Mesendoderm (in vitro differentiated cells): ENCODE results near the gene RPL10.

Source experiments
- DNase-seq: peaks from one replicate; pipeline ENCODE4 v3.0.0; 2013
- H2AK5ac ChIP-seq: 2 replicates; pipeline ENCODE4 v1.6.1; 2013; ENCODE audit warnings: low read length, inconsistent platforms
- H2BK120ac ChIP-seq: 2 replicates; pipeline ENCODE4 v1.6.1; 2013; ENCODE audit warnings: low read depth, mild to moderate bottlenecking, low read length, moderate library complexity, mixed read lengths
- H2BK15ac ChIP-seq: replicated peaks from 2 replicates; pipeline ENCODE4 v1.6.1; 2013; ENCODE audit warnings: low read depth, mild to moderate bottlenecking, moderate library complexity
- H2BK5ac ChIP-seq: 2 replicates; pipeline ENCODE4 v1.6.1; 2013; ENCODE audit warnings: low read length, inconsistent platforms
- H3K18ac ChIP-seq: 2 replicates; pipeline ENCODE4 v1.6.1; 2013; ENCODE audit warnings: mild to moderate bottlenecking, low read length, mixed read lengths
- H3K23ac ChIP-seq: one replicate; pipeline ENCODE4 v1.6.1; 2013; ENCODE audit warnings: low read length
- H3K27ac ChIP-seq: 2 replicates; pipeline ENCODE4 v1.5.1; 2013; ENCODE audit warnings: low read depth, mild to moderate bottlenecking, inconsistent platforms, low read length, moderate library complexity
- H3K27me3 ChIP-seq: 2 replicates; pipeline ENCODE4 v1.6.1; 2013; ENCODE audit warnings: low read length, control low read depth, mild to moderate bottlenecking, inconsistent platforms; ENCODE audit not compliant: insufficient read depth, poor library complexity
- H3K36me3 ChIP-seq: 2 replicates; pipeline ENCODE4 v1.6.1; 2013; ENCODE audit warnings: low read length, inconsistent platforms; ENCODE audit not compliant: control insufficient read depth, insufficient read depth
- H3K4ac ChIP-seq: one replicate; pipeline ENCODE4 v1.6.1; 2013; ENCODE audit warnings: low read depth, mild to moderate bottlenecking, low read length, moderate library complexity
- H3K4me1 ChIP-seq: 2 replicates; pipeline ENCODE4 v1.6.1; 2013; ENCODE audit warnings: low read depth, low read length, inconsistent platforms; ENCODE audit not compliant: control insufficient read depth
- H3K4me2 ChIP-seq: 2 replicates; pipeline ENCODE4 v1.6.1; 2013; ENCODE audit warnings: low read length
- H3K4me3 ChIP-seq: 2 replicates; pipeline ENCODE4 v1.5.1; 2013; ENCODE audit warnings: mild to moderate bottlenecking, low read length
- H3K56ac ChIP-seq: one replicate; pipeline ENCODE4 v1.6.1; 2013; ENCODE audit warnings: low read length
- H3K79me1 ChIP-seq: 2 replicates; pipeline ENCODE4 v1.6.1; 2013; ENCODE audit warnings: low read length, inconsistent platforms
- H3K79me2 ChIP-seq: 2 replicates; pipeline ENCODE4 v1.6.1; 2013; ENCODE audit warnings: mild to moderate bottlenecking, low read length; ENCODE audit not compliant: control insufficient read depth, insufficient read depth
- H3K9ac ChIP-seq: 2 replicates; pipeline ENCODE4 v1.6.1; 2013; ENCODE audit warnings: low read length, inconsistent platforms
- H4K5ac ChIP-seq: one replicate; pipeline ENCODE4 v1.6.1; 2013; ENCODE audit warnings: low read length
- H4K8ac ChIP-seq: one replicate; pipeline ENCODE4 v1.6.1; 2013; ENCODE audit warnings: low read depth, mild to moderate bottlenecking, control low read depth, low read length, moderate library complexity
- WGBS: extraction: QIAGEN DNeasy Blood & Tissue Kit; methylation state at CpG from one replicate; pipeline ENCODE4 v1.1.7; 2013; ENCODE audit warnings: low lambda C conversion rate, missing lambda C conversion rate; ENCODE audit not compliant: insufficient coverage; ENCODE audit errors: extremely low coverage; 5-methylcytosine and 5-hydroxymethylcytosine counted together

The RPL10 gene

GRCh38 chrX:154411981-154412340 is 13.8 kb downstream of the RPL10 start:
- Histone ChIP-seq H3K27me3 (no peaks in the 10 kb centered on the region), H3K36me3 (no peaks in the 10 kb centered on the region), H2AK5ac (no peak overlapping the region), H3K79me2 (no peaks in the 10 kb centered on the region), H3K79me1 (no peaks in the 10 kb centered on the region), H3K4me2 (peak overlapping the region; percentile 20), H2BK5ac (no peak overlapping the region), H4K5ac (no peak overlapping the region), H3K4me3 (peak overlapping the region; percentile 65), H3K56ac (peak overlapping the region; percentile 93), H3K18ac (no peak overlapping the region), H2BK120ac (no peak overlapping the region), H4K8ac (no peak overlapping the region), H3K9ac (peak overlapping the region; percentile 82), H3K23ac (no peak overlapping the region), H3K27ac (peak overlapping the region; percentile 68), H3K4ac (peak overlapping the region; percentile 75), H3K4me1 (no peaks in the 10 kb centered on the region), H2BK15ac (no peak overlapping the region)
- WGBS: no CpG with 5 or more reads among the region's 29 CpGs
- DNase-seq: peak; percentile 67

DNA sequence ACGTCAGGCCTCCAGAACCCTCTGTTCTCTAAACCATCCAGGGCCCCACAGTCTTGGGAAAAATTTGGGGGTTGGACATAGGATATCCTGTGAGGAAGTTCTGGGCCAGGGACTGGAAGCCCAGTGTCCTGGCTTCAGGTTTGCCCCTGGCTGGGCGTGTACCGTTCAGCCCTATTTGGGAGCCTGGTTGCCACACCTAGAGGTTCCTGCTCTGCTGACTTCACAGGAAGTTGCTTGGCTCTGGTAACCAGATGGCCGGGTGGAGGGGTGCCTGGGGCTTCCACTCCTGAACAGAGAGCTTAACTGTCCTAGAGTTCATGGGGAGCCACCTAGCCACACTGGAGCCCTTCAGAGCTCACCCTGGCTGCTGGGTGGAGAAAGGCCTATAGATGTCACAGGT is 14.3 kb downstream of the RPL10 start:
- H3K4me2 ChIP-seq: no peak overlapping the region
- no peak overlapping the region for H2BK15ac ChIP-seq
- H3K9ac ChIP-seq: peak overlapping the region; percentile 82
- no peak overlapping the region for H3K27ac ChIP-seq
- no peak overlapping the region for H3K4ac ChIP-seq
- H3K23ac ChIP-seq: no peak overlapping the region
- H3K27me3 ChIP-seq: no peaks in the 10 kb centered on the region
- no peak overlapping the region for H2AK5ac ChIP-seq
- H3K56ac ChIP-seq: no peak overlapping the region
- no peak overlapping the region for H2BK120ac ChIP-seq
- WGBS: no CpG with 5 or more reads among the region's 4 CpGs
- no peak overlapping the region for H4K5ac ChIP-seq
- no peaks in the 10 kb centered on the region for H3K79me1 ChIP-seq
- no peak overlapping the region for H2BK5ac ChIP-seq
- DNase-seq: no peak
- H3K4me3 ChIP-seq: no peak overlapping the region
- H4K8ac ChIP-seq: no peak overlapping the region
- no peaks in the 10 kb centered on the region for H3K4me1 ChIP-seq
- H3K79me2 ChIP-seq: no peaks in the 10 kb centered on the region
- H3K18ac ChIP-seq: no peak overlapping the region
- no peaks in the 10 kb centered on the region for H3K36me3 ChIP-seq

GRCh38 chrX:154413142-154413541 is 15.0 kb downstream of the RPL10 start:
- no peak overlapping the region for H3K4ac ChIP-seq
- H3K79me2 ChIP-seq: no peaks in the 10 kb centered on the region
- WGBS: no CpG with 5 or more reads among the region's 8 CpGs

DNA sequence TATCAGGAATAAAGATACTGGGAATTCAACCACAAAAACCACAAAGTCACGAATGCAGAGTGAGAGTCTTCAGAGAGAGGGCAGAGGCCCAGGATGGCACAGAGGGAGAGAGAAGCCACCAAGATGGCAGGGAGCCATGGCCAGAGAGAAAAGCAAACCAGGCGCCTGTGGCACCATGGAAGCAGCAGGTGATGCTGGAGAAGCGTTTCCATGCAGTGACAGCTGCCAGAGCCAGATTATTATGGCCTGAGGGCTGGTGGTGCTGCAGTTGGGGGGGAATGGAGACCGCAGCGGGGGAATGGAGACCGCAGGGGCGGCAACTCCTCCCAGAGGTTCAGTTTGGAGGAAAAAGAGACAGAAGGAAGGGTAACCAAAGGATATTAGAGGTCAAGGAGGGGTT is 19.0 kb downstream of the RPL10 start:
- DNase-seq: no peak
- H3K36me3 ChIP-seq: no peaks in the 10 kb centered on the region
- no peak overlapping the region for H2BK15ac ChIP-seq
- H3K27me3 ChIP-seq: no peaks in the 10 kb centered on the region
- H3K23ac ChIP-seq: no peak overlapping the region
- no peak overlapping the region for H3K9ac ChIP-seq
- H3K4ac ChIP-seq: no peak overlapping the region
- no peak overlapping the region for H3K27ac ChIP-seq
- no CpG with 5 or more reads among the region's 7 CpGs for WGBS
- no peak overlapping the region for H2BK120ac ChIP-seq
- no peaks in the 10 kb centered on the region for H3K79me1 ChIP-seq
- no peak overlapping the region for H4K8ac ChIP-seq
- no peak overlapping the region for H3K18ac ChIP-seq
- H3K4me3 ChIP-seq: no peak overlapping the region
- no peak overlapping the region for H2AK5ac ChIP-seq
- no peak overlapping the region for H3K4me2 ChIP-seq
- no peak overlapping the region for H2BK5ac ChIP-seq
- H3K56ac ChIP-seq: no peak overlapping the region
- no peak overlapping the region for H4K5ac ChIP-seq
- H3K79me2 ChIP-seq: no peaks in the 10 kb centered on the region
- H3K4me1 ChIP-seq: no peaks in the 10 kb centered on the region

More at GRCh38 chrX:154413142-154413541, 15.0 kb downstream of the RPL10 start:
- Histone ChIP-seq H4K8ac (no peak overlapping the region), H3K18ac (no peak overlapping the region), H3K27ac (no peak overlapping the region), H3K4me1 (no peaks in the 10 kb centered on the region), H3K79me1 (no peaks in the 10 kb centered on the region), H3K27me3 (no peaks in the 10 kb centered on the region), H2BK5ac (no peak overlapping the region), H3K36me3 (no peaks in the 10 kb centered on the region), H3K23ac (no peak overlapping the region), H3K4me2 (no peak overlapping the region), H2BK15ac (no peak overlapping the region), H4K5ac (no peak overlapping the region), H3K9ac (no peak overlapping the region), H3K56ac (no peak overlapping the region), H2BK120ac (no peak overlapping the region), H2AK5ac (no peak overlapping the region), H3K4me3 (no peak overlapping the region)
- DNase-seq: no peak

DNA sequence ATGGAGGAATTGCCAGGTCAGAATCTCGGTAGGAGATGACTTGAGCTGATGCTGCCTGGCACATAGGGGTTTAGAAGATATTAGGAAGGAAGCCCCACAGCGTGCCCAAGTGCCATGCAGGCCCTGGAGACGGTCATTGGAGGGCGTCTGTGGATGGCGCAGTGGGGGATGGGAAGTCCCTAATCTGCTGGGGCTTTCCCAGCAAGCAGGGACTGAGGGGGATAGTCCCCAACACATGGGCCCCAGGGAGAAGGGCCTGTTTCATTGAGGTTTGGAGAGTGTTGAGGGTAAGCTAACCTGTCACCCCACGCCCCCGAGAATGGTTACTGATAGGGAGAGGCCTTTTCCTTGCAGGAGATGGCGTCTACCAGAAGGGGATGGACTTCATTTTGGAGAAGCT is 21.0 kb downstream of the RPL10 start:
- no peak overlapping the region for H2AK5ac ChIP-seq
- H3K79me2 ChIP-seq: no peaks in the 10 kb centered on the region
- H3K27ac ChIP-seq: no peak overlapping the region
- no peak overlapping the region for H3K56ac ChIP-seq
- no peak overlapping the region for H3K23ac ChIP-seq
- H3K27me3 ChIP-seq: no peaks in the 10 kb centered on the region
- H3K36me3 ChIP-seq: no peaks in the 10 kb centered on the region
- H4K8ac ChIP-seq: no peak overlapping the region
- no peak overlapping the region for H3K4ac ChIP-seq
- H3K4me1 ChIP-seq: no peaks in the 10 kb centered on the region
- H4K5ac ChIP-seq: no peak overlapping the region
- H3K79me1 ChIP-seq: no peaks in the 10 kb centered on the region
- H3K4me2 ChIP-seq: no peak overlapping the region
- H3K9ac ChIP-seq: no peak overlapping the region
- H3K4me3 ChIP-seq: no peak overlapping the region
- WGBS: no CpG with 5 or more reads among the region's 8 CpGs
- DNase-seq: no peak
- H2BK120ac ChIP-seq: no peak overlapping the region
- H2BK15ac ChIP-seq: no peak overlapping the region
- no peak overlapping the region for H2BK5ac ChIP-seq
- H3K18ac ChIP-seq: no peak overlapping the region

DNA sequence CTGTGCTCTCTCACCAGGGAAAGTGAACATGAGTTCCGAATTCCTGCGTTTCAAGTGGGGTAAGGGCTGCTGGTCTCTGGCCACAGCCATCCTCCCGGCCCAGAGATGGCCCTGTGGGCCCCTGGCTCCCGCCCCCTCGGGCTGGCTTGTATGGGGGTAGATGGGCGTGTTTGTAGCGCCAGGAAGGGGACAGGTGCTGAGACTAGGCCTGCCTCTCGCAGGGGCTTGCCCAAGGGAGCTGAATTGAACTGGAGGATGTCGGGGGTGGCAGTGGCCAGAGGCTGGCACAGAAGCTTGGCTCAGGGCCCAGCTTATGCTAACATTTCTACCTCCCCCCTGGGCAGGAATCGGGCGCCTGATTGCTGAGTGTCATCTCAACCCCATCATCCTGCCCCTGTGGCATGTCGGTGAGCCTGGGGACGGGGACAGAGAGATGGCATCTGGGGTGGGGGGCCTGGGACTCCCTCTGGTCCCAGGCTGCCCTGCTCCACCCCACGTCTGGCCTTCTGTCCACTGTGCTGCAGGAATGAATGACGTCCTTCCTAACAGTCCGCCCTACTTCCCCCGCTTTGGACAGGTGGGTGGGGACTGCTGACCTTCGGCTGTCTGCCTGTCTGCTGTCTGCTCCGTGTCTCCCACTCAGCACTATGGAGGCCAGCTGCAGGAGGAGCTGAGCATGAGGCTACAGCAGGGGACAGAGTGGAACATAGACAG is 21.7 kb downstream of the RPL10 start:
- no peaks in the 10 kb centered on the region for H3K79me1 ChIP-seq
- no peak overlapping the region for H3K23ac ChIP-seq
- no peaks in the 10 kb centered on the region for H3K4me1 ChIP-seq
- H2BK15ac ChIP-seq: no peak overlapping the region
- H3K79me2 ChIP-seq: no peaks in the 10 kb centered on the region
- no peaks in the 10 kb centered on the region for H3K27me3 ChIP-seq
- no peak overlapping the region for H3K56ac ChIP-seq
- no peak overlapping the region for H3K4me3 ChIP-seq
- no peak overlapping the region for H3K4me2 ChIP-seq
- H3K27ac ChIP-seq: no peak overlapping the region
- H2AK5ac ChIP-seq: no peak overlapping the region
- H2BK120ac ChIP-seq: no peak overlapping the region
- no peak overlapping the region for H4K5ac ChIP-seq
- H3K9ac ChIP-seq: no peak overlapping the region
- H3K18ac ChIP-seq: no peak overlapping the region
- H4K8ac ChIP-seq: no peak overlapping the region
- H3K36me3 ChIP-seq: no peaks in the 10 kb centered on the region
- H2BK5ac ChIP-seq: no peak overlapping the region
- H3K4ac ChIP-seq: no peak overlapping the region
- DNase-seq: no peak
- no CpG with 5 or more reads among the region's 19 CpGs for WGBS
